Measurements from ENCODE around the gene RGS6.

Gene RGS6

GRCh38 chr14:72550513-72550912 lies 618.3 kb downstream of the RGS6 start:
- DNase-seq (ENCODE audit: low spot score) = no peak

- DNase-seq (ENCODE audit: low spot score) = no peak
Observed at GRCh38 chr14:72552236-72552635, 620.0 kb downstream of the RGS6 start.

- no peak for DNase-seq (ENCODE audit: low spot score)
Observed at GRCh38 chr14:72553161-72553560, 620.9 kb downstream of the RGS6 start.

- DNase-seq (ENCODE audit: low spot score) = no peak
Observed at GRCh38 chr14:72553656-72554055, 621.4 kb downstream of the RGS6 start.

GRCh38 chr14:72554401-72554800 lies 622.2 kb downstream of the RGS6 start:
- DNase-seq (ENCODE audit: low spot score) = no peak

GRCh38 chr14:72554994-72555608 lies 622.9 kb downstream of the RGS6 start:
- DNase-seq (ENCODE audit: low spot score) = no peak

GRCh38 chr14:72555609-72556000 lies 623.4 kb downstream of the RGS6 start:
- DNase-seq (ENCODE audit: low spot score) = no peak

GRCh38 chr14:72557671-72558070 lies 625.4 kb downstream of the RGS6 start:
- DNase-seq (ENCODE audit: low spot score) = no peak

GRCh38 chr14:72558721-72559120 lies 626.5 kb downstream of the RGS6 start:
- peak; percentile 79 for DNase-seq (ENCODE audit: low spot score)

GRCh38 chr14:72559202-72559601 lies 627.0 kb downstream of the RGS6 start:
- peak; percentile 23 for DNase-seq (ENCODE audit: low spot score)

- no peak for DNase-seq (ENCODE audit: low spot score)
Observed at GRCh38 chr14:72559669-72560255, 627.5 kb downstream of the RGS6 start.

- DNase-seq (ENCODE audit: low spot score) = peak; percentile 23
Observed at GRCh38 chr14:72560331-72560730, 628.1 kb downstream of the RGS6 start.

GRCh38 chr14:72560889-72561493 lies 628.8 kb downstream of the RGS6 start:
- no peak for DNase-seq (ENCODE audit: low spot score)

- no peak for DNase-seq (ENCODE audit: low spot score)
Observed at GRCh38 chr14:72562300-72562699, 630.1 kb downstream of the RGS6 start.

- DNase-seq (ENCODE audit: low spot score) = no peak
Observed at GRCh38 chr14:72563676-72564075, 631.4 kb downstream of the RGS6 start.

- DNase-seq (ENCODE audit: low spot score) = no peak
Observed at GRCh38 chr14:72565149-72565559, 632.9 kb downstream of the RGS6 start.

- DNase-seq (ENCODE audit: low spot score) = no peak
Observed at GRCh38 chr14:72565917-72566316, 633.7 kb downstream of the RGS6 start.

GRCh38 chr14:72567226-72567625 lies 635.0 kb downstream of the RGS6 start:
- no peak for DNase-seq (ENCODE audit: low spot score)

- DNase-seq (ENCODE audit: low spot score) = no peak
Observed at GRCh38 chr14:72568296-72568992, 636.2 kb downstream of the RGS6 start.

GRCh38 chr14:72573725-72574417 lies 641.6 kb downstream of the RGS6 start:
- peak; percentile 18 for DNase-seq (ENCODE audit: low spot score)

GRCh38 chr14:72574715-72575114 lies 642.5 kb downstream of the RGS6 start:
- no peak for DNase-seq (ENCODE audit: low spot score)

- no peak for DNase-seq (ENCODE audit: low spot score)
Observed at GRCh38 chr14:72576258-72576657, 644.0 kb downstream of the RGS6 start.
